ENCODE results near the gene PERM1. TPM values are rescaled to one million over a fixed set of nuclear protein-coding genes. Genes with fewer than 3 reads are reported as not detected.
A peak's percentile ranks its signal among the peaks of the same experiment; 100 is the strongest.

PERM1 gene
- total and polyA plus RNA-seq, 2 of the 13 experiments (the other 11 are each of a cell fraction or from before 2014, with no cell fraction given): 0.04 to 0.29 TPM

DNA sequence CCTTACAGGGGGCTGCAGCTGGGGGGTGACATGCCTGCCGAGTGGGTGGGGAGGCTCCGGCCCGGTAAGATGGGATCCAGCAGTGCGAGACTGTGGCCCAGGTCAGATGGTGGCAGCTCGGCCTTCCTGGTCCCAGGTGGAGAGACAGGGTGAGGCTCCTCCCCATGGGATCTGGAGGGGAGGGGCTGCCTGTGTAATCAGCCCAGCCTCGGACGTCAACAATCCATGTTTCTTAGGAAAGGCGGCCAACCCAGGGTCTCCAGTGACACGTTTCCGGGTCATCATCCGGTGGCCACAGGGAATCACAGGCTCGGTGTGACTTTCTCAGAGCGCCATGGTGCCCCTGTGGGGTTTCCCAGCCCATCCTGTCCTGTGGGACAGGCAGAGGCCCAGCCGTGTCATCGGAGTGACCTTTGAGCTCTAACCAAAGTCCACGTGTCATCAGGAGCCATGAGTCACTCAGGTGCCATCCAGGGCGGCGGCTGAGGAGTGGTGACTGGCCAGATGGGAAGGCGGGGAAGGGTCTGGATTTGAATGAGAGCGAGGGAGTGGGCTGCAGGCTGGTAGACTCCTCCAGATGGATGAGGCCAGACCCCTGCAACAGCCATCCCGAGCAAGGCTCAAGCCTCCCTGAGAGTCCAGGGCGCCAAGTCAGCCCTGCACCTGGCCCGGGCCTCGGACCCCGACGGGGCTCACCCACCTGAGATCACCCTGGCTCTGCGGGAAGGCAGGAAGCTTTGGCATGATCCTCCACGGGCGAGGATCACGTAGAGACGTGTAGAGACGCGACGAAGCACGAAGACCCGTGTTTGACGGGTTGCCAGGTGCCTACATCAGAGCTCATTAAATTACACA, 24.6 kb upstream of the PERM1 start (continued):
- TF ChIP-seq CREM (IDR thresholded peaks at IDR 0.05) (peak; percentile 92), CREM (CRISPR knock-in tag; IDR thresholded peaks at IDR 0.05) (no peak), RBM22 (optimal IDR thresholded peaks at IDR 0.05; ENCODE audit: low read length) (no peak), MAZ (IDR thresholded peaks at IDR 0.05; ENCODE audit: borderline replicate concordance, low read depth, low read length) (peak; percentile 39; the same call in 1 of the 2 replicates), MAZ (CRISPR knock-in tag; IDR thresholded peaks at IDR 0.05; ENCODE audit: low read depth) (peak; percentile 72; the same call in 1 of the 2 replicates), IRF2 (CRISPR knock-in tag; IDR thresholded peaks at IDR 0.05) (peak; percentile 97), ZNF256 (CRISPR knock-in tag; conservative IDR thresholded peaks at IDR 0.05) (peak; percentile 88), RCOR2 (CRISPR knock-in tag; IDR thresholded peaks at IDR 0.05) (peak; percentile 90), ZNF703 (CRISPR knock-in tag; IDR thresholded peaks at IDR 0.05; ENCODE audit: borderline replicate concordance) (peak; percentile 47; the same call in 1 of the 2 replicates), SIN3A (IDR thresholded peaks at IDR 0.05; ENCODE audit: borderline replicate concordance, low read depth, low read length) (peak; percentile 91; the same call in 1 of the 2 replicates), ZC3H4 (CRISPR knock-in tag; IDR thresholded peaks at IDR 0.05; ENCODE audit: borderline replicate concordance) (no peak), ZNF878 (CRISPR knock-in tag; IDR thresholded peaks at IDR 0.05) (peak; percentile 92), KDM2A (CRISPR knock-in tag; IDR thresholded peaks at IDR 0.05; ENCODE audit: borderline replicate concordance, low read depth) (peak; percentile 89)
- TF ChIP-seq, protein P1, sequence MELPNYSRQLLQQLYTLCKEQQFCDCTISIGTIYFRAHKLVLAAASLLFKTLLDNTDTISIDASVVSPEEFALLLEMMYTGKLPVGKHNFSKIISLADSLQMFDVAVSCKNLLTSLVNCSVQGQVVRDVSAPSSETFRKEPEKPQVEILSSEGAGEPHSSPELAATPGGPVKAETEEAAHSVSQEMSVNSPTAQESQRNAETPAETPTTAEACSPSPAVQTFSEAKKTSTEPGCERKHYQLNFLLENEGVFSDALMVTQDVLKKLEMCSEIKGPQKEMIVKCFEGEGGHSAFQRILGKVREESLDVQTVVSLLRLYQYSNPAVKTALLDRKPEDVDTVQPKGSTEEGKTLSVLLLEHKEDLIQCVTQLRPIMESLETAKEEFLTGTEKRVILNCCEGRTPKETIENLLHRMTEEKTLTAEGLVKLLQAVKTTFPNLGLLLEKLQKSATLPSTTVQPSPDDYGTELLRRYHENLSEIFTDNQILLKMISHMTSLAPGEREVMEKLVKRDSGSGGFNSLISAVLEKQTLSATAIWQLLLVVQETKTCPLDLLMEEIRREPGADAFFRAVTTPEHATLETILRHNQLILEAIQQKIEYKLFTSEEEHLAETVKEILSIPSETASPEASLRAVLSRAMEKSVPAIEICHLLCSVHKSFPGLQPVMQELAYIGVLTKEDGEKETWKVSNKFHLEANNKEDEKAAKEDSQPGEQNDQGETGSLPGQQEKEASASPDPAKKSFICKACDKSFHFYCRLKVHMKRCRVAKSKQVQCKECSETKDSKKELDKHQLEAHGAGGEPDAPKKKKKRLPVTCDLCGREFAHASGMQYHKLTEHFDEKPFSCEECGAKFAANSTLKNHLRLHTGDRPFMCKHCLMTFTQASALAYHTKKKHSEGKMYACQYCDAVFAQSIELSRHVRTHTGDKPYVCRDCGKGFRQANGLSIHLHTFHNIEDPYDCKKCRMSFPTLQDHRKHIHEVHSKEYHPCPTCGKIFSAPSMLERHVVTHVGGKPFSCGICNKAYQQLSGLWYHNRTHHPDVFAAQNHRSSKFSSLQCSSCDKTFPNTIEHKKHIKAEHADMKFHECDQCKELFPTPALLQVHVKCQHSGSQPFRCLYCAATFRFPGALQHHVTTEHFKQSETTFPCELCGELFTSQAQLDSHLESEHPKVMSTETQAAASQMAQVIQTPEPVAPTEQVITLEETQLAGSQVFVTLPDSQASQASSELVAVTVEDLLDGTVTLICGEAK (IDR thresholded peaks at IDR 0.05): no peak
- TF ChIP-seq, protein P1 (CRISPR knock-in tag; IDR thresholded peaks at IDR 0.05): peak; percentile 74
- TF ChIP-seq, protein P2, sequence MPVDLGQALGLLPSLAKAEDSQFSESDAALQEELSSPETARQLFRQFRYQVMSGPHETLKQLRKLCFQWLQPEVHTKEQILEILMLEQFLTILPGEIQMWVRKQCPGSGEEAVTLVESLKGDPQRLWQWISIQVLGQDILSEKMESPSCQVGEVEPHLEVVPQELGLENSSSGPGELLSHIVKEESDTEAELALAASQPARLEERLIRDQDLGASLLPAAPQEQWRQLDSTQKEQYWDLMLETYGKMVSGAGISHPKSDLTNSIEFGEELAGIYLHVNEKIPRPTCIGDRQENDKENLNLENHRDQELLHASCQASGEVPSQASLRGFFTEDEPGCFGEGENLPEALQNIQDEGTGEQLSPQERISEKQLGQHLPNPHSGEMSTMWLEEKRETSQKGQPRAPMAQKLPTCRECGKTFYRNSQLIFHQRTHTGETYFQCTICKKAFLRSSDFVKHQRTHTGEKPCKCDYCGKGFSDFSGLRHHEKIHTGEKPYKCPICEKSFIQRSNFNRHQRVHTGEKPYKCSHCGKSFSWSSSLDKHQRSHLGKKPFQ (CRISPR knock-in tag; IDR thresholded peaks at IDR 0.05; ENCODE audit: insufficient replicate concordance): peak; percentile 93
- TF ChIP-seq, protein P3, sequence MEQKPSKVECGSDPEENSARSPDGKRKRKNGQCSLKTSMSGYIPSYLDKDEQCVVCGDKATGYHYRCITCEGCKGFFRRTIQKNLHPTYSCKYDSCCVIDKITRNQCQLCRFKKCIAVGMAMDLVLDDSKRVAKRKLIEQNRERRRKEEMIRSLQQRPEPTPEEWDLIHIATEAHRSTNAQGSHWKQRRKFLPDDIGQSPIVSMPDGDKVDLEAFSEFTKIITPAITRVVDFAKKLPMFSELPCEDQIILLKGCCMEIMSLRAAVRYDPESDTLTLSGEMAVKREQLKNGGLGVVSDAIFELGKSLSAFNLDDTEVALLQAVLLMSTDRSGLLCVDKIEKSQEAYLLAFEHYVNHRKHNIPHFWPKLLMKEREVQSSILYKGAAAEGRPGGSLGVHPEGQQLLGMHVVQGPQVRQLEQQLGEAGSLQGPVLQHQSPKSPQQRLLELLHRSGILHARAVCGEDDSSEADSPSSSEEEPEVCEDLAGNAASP (CRISPR knock-in tag; IDR thresholded peaks at IDR 0.05; ENCODE audit: borderline replicate concordance): peak; percentile 60; the same call in 1 of the 2 replicates
